PC-9 (cell line): Measurements from ENCODE around the gene UCHL3.

ENCODE experiments used
- CTCF ChIP-seq: fragments of 200-600 bp; sonication (generic); conservative IDR thresholded peaks from 2 replicates; pipeline ENCODE4 v1.6.1; 2017; ENCODE audit warnings: mixed run types, antibody characterized with exemption, mild to moderate bottlenecking, moderate library complexity
- EZH2 ChIP-seq: fragments of 200-600 bp; sonication (generic); IDR thresholded peaks from 2 replicates; pipeline ENCODE4 v1.8.0; 2017; ENCODE audit warnings: antibody characterized with exemption, low read depth

- TF ChIP-seq CTCF (no peak), EZH2 (no peak)
These were observed 94.1 kb downstream of the UCHL3 start for GRCh38 chr13:75643693-75644092.
